Panc1 (cell line): ENCODE data around the gene SUV39H1. TPM values are rescaled to one million over a fixed set of nuclear protein-coding genes. Genes with fewer than 3 reads are reported as not detected.
A peak's percentile ranks its signal among the peaks of the same experiment; 100 is the strongest.

Source experiments
- ATAC-seq: fragments of 200-7000 bp; cut with Tn5 transposase; 2 replicates; pipeline ENCODE4 v1.9.1; 2020; ENCODE audit warnings: mild to moderate bottlenecking, moderate library complexity
- BruUV-seq: library from RNA; stranded (reverse); fragments of 400-500 nt; replicated peaks from 2 replicates; lab custom pipeline; 2021; lab: Mats Ljungman, UMichigan
- CTCF ChIA-PET: fragments of 300-600 bp; sonication (Branson Sonifier 250); formaldehyde crosslinking; loops from one replicate; lab custom pipeline; 2022; ENCODE audit warnings: antibody characterized with exemption; lab: Charles Lee
- POLR2A ChIA-PET: fragments of 300-600 bp; sonication (Branson Sonifier 250); formaldehyde crosslinking; loops from one replicate; lab custom pipeline; 2022; ENCODE audit warnings: antibody characterized with exemption; lab: Charles Lee
- DNase-seq: peaks from one replicate; pipeline ENCODE4 v3.0.0-alpha.2; 2010; ENCODE audit warnings: low read depth, low spot score
- H3K27ac ChIP-seq: 2 replicates; pipeline ENCODE4 v1.5.1; 2011; ENCODE audit warnings: mild to moderate bottlenecking, low read length, inconsistent platforms
- H3K27me3 ChIP-seq: fragments of 200-500 bp; sonication (Bioruptor generic); 2 replicates; pipeline ENCODE4 v1.6.0; 2014; ENCODE audit warnings: low read length, inconsistent platforms; ENCODE audit not compliant: control insufficient read depth, insufficient read depth
- H3K36me3 ChIP-seq: fragments of 200-500 bp; sonication (Bioruptor generic); 2 replicates; pipeline ENCODE4 v1.5.1; 2014; ENCODE audit warnings: inconsistent platforms, mild to moderate bottlenecking, low read length, moderate library complexity; ENCODE audit not compliant: control insufficient read depth, insufficient read depth
- H3K4me1 ChIP-seq: 2 replicates; pipeline ENCODE4 v1.5.1; 2011; ENCODE audit warnings: inconsistent platforms, mild to moderate bottlenecking, low read length, moderate library complexity; ENCODE audit not compliant: control insufficient read depth, insufficient read depth
- H3K4me3 ChIP-seq, 2 experiments: 2 replicates each; pipeline ENCODE4 v1.5.1; 2011 to 2012; ENCODE audit warnings: low read depth in 2 of 2, low read length in 2 of 2, mild to moderate bottlenecking in 2 of 2, inconsistent platforms in 1 of 2, moderate library complexity in 1 of 2
- H3K9me3 ChIP-seq: fragments of 200-500 bp; sonication (Bioruptor generic); 2 replicates; pipeline ENCODE4 v1.5.1; 2014; ENCODE audit warnings: low read depth, mild to moderate bottlenecking, inconsistent platforms, low read length, moderate library complexity; ENCODE audit not compliant: control insufficient read depth, insufficient read depth
- POLR2AphosphoS5 ChIP-seq: IDR thresholded peaks from 2 replicates; pipeline ENCODE4 v1.6.1; 2012; ENCODE audit warnings: mild to moderate bottlenecking, low read depth, low read length, moderate library complexity
- SIN3A ChIP-seq: IDR thresholded peaks from 2 replicates; pipeline ENCODE4 v1.6.1; 2012; ENCODE audit warnings: low read depth, mild to moderate bottlenecking, low read length, moderate library complexity, borderline replicate concordance; ENCODE audit not compliant: insufficient read depth
- TCF7L2 ChIP-seq: IDR thresholded peaks from 2 replicates; pipeline ENCODE4 v1.6.1; 2011; ENCODE audit warnings: mild to moderate bottlenecking, low read depth, low read length, inconsistent platforms
- in situ Hi-C: cut with HindIII; loops from 2 replicates; pipeline ENCODE4 v1.10.0; 2016; ENCODE audit warnings: low sequenced_read_pairs, low pct_unique_long_range_greater_than_20kb
- intact Hi-C: fragments of 100-400 bp; cut with micrococcal nuclease; formaldehyde crosslinking; loops from one replicate; pipeline ENCODE4 v1.10.0; 2022; ENCODE audit not compliant: unreplicated experiment
- total RNA-seq: library from RNA; stranded (reverse); gene quantifications from one replicate; pipeline ENCODE4 v1.2.1, GENCODE V29; 2021; ENCODE audit not compliant: unreplicated experiment
- TF ChIP-seq, protein P1 (sequence below), 2 experiments: IDR thresholded peaks; 2 replicates each; pipeline ENCODE4 v1.6.1; 2011 to 2012; ENCODE audit warnings: low read depth in 2 of 2, control low read depth in 1 of 2, low read length in 1 of 2, mild to moderate bottlenecking in 1 of 2, moderate library complexity in 1 of 2; ENCODE audit not compliant: insufficient read depth in 1 of 2
- TF ChIP-seq, protein P2 (sequence below): fragments of 450-650 bp; IDR thresholded peaks from 2 replicates; pipeline ENCODE4 v1.5.1; 2017; ENCODE audit warnings: mild to moderate bottlenecking

SUV39H1 gene
- total RNA-seq, 1 experiment from 2014 or later = 25.6 TPM

DNA sequence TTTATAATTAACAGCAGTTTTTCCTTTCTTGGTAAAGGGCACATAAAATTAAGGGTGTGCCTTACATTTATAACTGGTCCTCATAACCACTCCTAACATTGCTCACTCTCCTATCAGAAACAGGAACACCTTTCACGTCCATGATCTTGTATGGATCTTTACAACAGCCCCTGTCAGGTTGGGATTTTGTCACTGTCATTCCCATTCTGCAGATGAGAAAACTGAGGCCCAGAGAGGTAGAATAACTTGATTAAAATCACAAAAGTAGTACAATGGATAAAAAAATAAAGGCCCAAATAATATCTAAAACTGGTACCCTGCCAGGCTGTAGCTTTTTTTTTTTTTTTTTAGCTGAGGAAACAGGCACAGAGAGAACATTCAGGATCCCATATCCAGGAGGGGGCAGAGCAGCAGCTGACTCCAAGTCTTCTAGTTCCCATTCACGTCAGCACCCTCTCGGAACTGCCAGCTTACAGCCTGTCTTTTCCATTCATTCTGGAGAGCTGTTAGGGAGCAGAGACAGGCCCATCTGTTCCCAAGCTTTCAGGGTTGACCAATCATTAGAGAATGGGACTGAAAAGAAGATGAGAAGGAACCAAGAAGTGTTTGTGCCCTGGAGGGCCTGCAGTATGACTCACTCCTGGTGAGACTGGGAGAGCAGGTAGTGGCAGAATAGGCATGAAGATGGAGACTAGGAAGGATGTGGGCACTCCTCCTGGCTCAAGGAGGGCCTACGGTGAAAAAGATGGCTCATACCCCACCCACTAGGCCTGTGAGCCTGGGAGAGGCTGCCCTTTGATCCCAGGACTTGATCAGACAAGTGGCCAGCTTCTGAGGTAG lies 7.3 kb downstream of the SUV39H1 start:
- no peak overlapping the region for H3K27ac ChIP-seq
- TF ChIP-seq, protein P1, sequence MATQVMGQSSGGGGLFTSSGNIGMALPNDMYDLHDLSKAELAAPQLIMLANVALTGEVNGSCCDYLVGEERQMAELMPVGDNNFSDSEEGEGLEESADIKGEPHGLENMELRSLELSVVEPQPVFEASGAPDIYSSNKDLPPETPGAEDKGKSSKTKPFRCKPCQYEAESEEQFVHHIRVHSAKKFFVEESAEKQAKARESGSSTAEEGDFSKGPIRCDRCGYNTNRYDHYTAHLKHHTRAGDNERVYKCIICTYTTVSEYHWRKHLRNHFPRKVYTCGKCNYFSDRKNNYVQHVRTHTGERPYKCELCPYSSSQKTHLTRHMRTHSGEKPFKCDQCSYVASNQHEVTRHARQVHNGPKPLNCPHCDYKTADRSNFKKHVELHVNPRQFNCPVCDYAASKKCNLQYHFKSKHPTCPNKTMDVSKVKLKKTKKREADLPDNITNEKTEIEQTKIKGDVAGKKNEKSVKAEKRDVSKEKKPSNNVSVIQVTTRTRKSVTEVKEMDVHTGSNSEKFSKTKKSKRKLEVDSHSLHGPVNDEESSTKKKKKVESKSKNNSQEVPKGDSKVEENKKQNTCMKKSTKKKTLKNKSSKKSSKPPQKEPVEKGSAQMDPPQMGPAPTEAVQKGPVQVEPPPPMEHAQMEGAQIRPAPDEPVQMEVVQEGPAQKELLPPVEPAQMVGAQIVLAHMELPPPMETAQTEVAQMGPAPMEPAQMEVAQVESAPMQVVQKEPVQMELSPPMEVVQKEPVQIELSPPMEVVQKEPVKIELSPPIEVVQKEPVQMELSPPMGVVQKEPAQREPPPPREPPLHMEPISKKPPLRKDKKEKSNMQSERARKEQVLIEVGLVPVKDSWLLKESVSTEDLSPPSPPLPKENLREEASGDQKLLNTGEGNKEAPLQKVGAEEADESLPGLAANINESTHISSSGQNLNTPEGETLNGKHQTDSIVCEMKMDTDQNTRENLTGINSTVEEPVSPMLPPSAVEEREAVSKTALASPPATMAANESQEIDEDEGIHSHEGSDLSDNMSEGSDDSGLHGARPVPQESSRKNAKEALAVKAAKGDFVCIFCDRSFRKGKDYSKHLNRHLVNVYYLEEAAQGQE (IDR thresholded peaks at IDR 0.05; ENCODE audit: insufficient read depth in 1 of 2, low read depth in 2 of 2, low read length in 1 of 2) = no peak
- TF ChIP-seq TCF7L2 (no peak), POLR2AphosphoS5 (no peak), SIN3A (no peak)
- TF ChIP-seq, protein P2, sequence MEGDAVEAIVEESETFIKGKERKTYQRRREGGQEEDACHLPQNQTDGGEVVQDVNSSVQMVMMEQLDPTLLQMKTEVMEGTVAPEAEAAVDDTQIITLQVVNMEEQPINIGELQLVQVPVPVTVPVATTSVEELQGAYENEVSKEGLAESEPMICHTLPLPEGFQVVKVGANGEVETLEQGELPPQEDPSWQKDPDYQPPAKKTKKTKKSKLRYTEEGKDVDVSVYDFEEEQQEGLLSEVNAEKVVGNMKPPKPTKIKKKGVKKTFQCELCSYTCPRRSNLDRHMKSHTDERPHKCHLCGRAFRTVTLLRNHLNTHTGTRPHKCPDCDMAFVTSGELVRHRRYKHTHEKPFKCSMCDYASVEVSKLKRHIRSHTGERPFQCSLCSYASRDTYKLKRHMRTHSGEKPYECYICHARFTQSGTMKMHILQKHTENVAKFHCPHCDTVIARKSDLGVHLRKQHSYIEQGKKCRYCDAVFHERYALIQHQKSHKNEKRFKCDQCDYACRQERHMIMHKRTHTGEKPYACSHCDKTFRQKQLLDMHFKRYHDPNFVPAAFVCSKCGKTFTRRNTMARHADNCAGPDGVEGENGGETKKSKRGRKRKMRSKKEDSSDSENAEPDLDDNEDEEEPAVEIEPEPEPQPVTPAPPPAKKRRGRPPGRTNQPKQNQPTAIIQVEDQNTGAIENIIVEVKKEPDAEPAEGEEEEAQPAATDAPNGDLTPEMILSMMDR = no peak
- 0 out of 2 replicates have a peak, but pooled peaks cover 4% of the 10 kb centered on the region for H3K4me1 ChIP-seq
- no peak overlapping the region for H3K4me3 ChIP-seq
- in situ Hi-C loops (no loop called here), intact Hi-C loops (no loop called here)
- ChIA-PET CTCF (no interaction called here), POLR2A (no interaction called here)
- H3K27me3 ChIP-seq = no peaks in the 10 kb centered on the region
- DNase-seq (no peak), ATAC-seq (0 out of 2 replicates have a peak, but pooled peaks have one; percentile 14)
- BruUV-seq = TSS peak; percentile 10
- peaks cover 4% of the 10 kb centered on the region; the same call in 1 of the 2 replicates for H3K36me3 ChIP-seq
- no peaks in the 10 kb centered on the region for H3K9me3 ChIP-seq

DNA sequence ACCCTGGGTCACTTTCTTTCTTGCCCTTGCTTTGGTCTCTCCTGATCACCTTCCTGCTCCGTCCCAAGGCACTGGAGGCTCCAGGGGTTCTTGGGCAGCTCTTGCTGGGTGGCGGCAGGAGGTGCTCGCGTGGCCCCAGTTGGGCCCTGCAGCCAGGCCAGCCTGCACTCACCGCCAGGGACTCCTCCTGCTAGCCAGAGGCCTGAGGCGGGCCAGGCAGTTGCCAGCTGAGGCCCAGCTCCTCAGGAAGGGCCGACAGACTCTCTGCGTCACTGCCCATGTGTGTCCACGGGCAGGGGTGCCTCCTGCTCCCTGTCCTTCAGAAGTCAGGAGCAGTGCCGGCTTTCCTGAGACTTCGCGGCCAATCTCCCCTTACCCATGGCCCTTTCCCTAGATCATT lies 9.3 kb downstream of the SUV39H1 start:
- DNase-seq (no peak), ATAC-seq (peak; percentile 46)
- H3K27me3 ChIP-seq = no peaks in the 10 kb centered on the region
- H3K27ac ChIP-seq = no peak overlapping the region
- in situ Hi-C loops = no loop called here
- H3K4me1 ChIP-seq = 0 out of 2 replicates have a peak, but pooled peaks cover 4% of the 10 kb centered on the region
- intact Hi-C loops = no loop called here
- H3K4me3 ChIP-seq = no peak overlapping the region
- BruUV-seq = no TSS peak
- CTCF ChIA-PET = no interaction called here
- peaks cover 2% of the 10 kb centered on the region; the same call in 1 of the 2 replicates for H3K36me3 ChIP-seq
- no peaks in the 10 kb centered on the region for H3K9me3 ChIP-seq
- POLR2A ChIA-PET = no interaction called here
- no peak for TF ChIP-seq SIN3A
- TF ChIP-seq, protein P1 (IDR thresholded peaks at IDR 0.05; ENCODE audit: insufficient read depth in 1 of 2, low read depth in 2 of 2, low read length in 1 of 2) = no peak
- TF ChIP-seq, protein P2 = no peak
- TF ChIP-seq TCF7L2 = no peak
- no peak for TF ChIP-seq POLR2AphosphoS5
